GM18951 (cell line): ENCODE data around the gene ZNF580.

Source experiments
- POLR2A ChIP-seq: IDR thresholded peaks from 4 replicates; pipeline ENCODE4 v1.6.1; 2011; ENCODE audit warnings: mild to moderate bottlenecking; ENCODE audit not compliant: insufficient read length, insufficient read depth; ENCODE audit errors: extremely low read depth
- in situ Hi-C: fragments of 300-500 bp; cut with MboI; formaldehyde crosslinking; loops from one replicate; pipeline ENCODE4 v1.12.0; 2022; ENCODE audit warnings: low sequenced_read_pairs, mixed read lengths, inconsistent platforms; ENCODE audit not compliant: unreplicated experiment

ZNF580 gene

GRCh38 chr19:55689411-55690108 is 48.8 kb downstream of the ZNF580 start:
- in situ Hi-C loops, result no loop called here
- TF ChIP-seq POLR2A, result no peak

- TF ChIP-seq POLR2A, result no peak
Observed at GRCh38 chr19:55690109-55690768, 49.4 kb downstream of the ZNF580 start.

GRCh38 chr19:55690769-55691545 is 50.2 kb downstream of the ZNF580 start:
- in situ Hi-C loops, result no loop called here
- no peak for TF ChIP-seq POLR2A

More at GRCh38 chr19:55690109-55690768, 49.4 kb downstream of the ZNF580 start:
- in situ Hi-C loops, result no loop called here

GRCh38 chr19:55691561-55692481 is 51.0 kb downstream of the ZNF580 start:
- no peak for TF ChIP-seq POLR2A
- in situ Hi-C loops, result no loop called here

GRCh38 chr19:55692681-55693081 is 51.9 kb downstream of the ZNF580 start:
- in situ Hi-C loops, result no loop called here
- no peak for TF ChIP-seq POLR2A
